A673 (cell line): Measurements from ENCODE around the gene UCP1. TPM values are rescaled to one million over a fixed set of nuclear protein-coding genes. Genes with fewer than 3 reads are reported as not detected.

Source experiments
- Bru-seq: library from RNA; stranded (reverse); fragments of 400-500 nt; gene quantifications from one replicate; lab custom pipeline; 2021; lab: Mats Ljungman, UMichigan
- BruChase-seq, 2 experiments: library from RNA; stranded (reverse); fragments of 400-500 nt; gene quantifications; one replicate each; lab custom pipeline; 2021; lab: Mats Ljungman, UMichigan
- BruUV-seq: library from RNA; stranded (reverse); fragments of 400-500 nt; replicated peaks from 2 replicates; lab custom pipeline; 2021; lab: Mats Ljungman, UMichigan
- CTCF ChIA-PET: fragments of 300-600 bp; sonication (Branson Sonifier 250); formaldehyde crosslinking; loops from one replicate; lab custom pipeline; 2022; ENCODE audit warnings: antibody characterized with exemption; lab: Charles Lee
- POLR2A ChIA-PET: fragments of 300-600 bp; sonication (Branson Sonifier 250); formaldehyde crosslinking; loops from one replicate; lab custom pipeline; 2022; ENCODE audit warnings: antibody characterized with exemption; ENCODE audit not compliant: low non-redundant PET; lab: Charles Lee
- DNase-seq: peaks from one replicate; pipeline ENCODE4 v3.0.0-alpha.2; 2015; ENCODE audit warnings: low spot score
- H3K27ac ChIP-seq: fragments of 200-600 bp; sonication (generic); 2 replicates; pipeline ENCODE4 v1.5.1; 2016; ENCODE audit warnings: mixed run types, low read depth, mild to moderate bottlenecking, mixed read lengths, antibody characterized with exemption, low read length; ENCODE audit not compliant: poor library complexity, severe bottlenecking
- H3K27me3 ChIP-seq: fragments of 200-600 bp; sonication (generic); replicated peaks from 2 replicates; pipeline ENCODE4 v1.6.1; 2017; ENCODE audit warnings: mixed run types, low read depth, mild to moderate bottlenecking, mixed read lengths, antibody characterized with exemption, low read length; ENCODE audit not compliant: insufficient read depth, poor library complexity
- H3K36me3 ChIP-seq: fragments of 200-600 bp; sonication (generic); 2 replicates; pipeline ENCODE4 v1.6.1; 2016; ENCODE audit warnings: mixed run types, mild to moderate bottlenecking, mixed read lengths, antibody characterized with exemption, low read length; ENCODE audit not compliant: insufficient read depth, poor library complexity, severe bottlenecking
- H3K4me1 ChIP-seq: fragments of 200-600 bp; sonication (generic); 2 replicates; pipeline ENCODE4 v1.6.1; 2017; ENCODE audit warnings: mixed run types, mild to moderate bottlenecking, mixed read lengths, antibody characterized with exemption, low read length; ENCODE audit not compliant: insufficient read depth, poor library complexity, severe bottlenecking
- H3K4me3 ChIP-seq: fragments of 200-600 bp; sonication (generic); 2 replicates; pipeline ENCODE4 v1.5.1; 2016; ENCODE audit warnings: low read depth, mixed run types, mild to moderate bottlenecking, mixed read lengths, low read length; ENCODE audit not compliant: poor library complexity, severe bottlenecking
- H3K9me3 ChIP-seq: fragments of 200-600 bp; sonication (generic); 2 replicates; pipeline ENCODE4 v1.6.1; 2016; ENCODE audit warnings: mixed run types, low read depth, mild to moderate bottlenecking, mixed read lengths, antibody characterized with exemption, low read length; ENCODE audit not compliant: poor library complexity, severe bottlenecking
- CTCF ChIP-seq: fragments of 300-800, 200-600 bp; sonication (generic); conservative IDR thresholded peaks from 2 replicates; pipeline ENCODE4 v1.5.1; 2017; ENCODE audit warnings: low read depth, mild to moderate bottlenecking, antibody characterized with exemption, low read length, moderate library complexity, mixed read lengths
- EZH2 ChIP-seq: fragments of 200-600 bp; sonication (generic); IDR thresholded peaks from 2 replicates; pipeline ENCODE4 v1.6.1; 2017; ENCODE audit warnings: borderline replicate concordance, low read depth, mild to moderate bottlenecking, mixed read lengths, antibody characterized with exemption, low read length; ENCODE audit not compliant: poor library complexity, severe bottlenecking
- intact Hi-C: fragments of 100-400 bp; cut with micrococcal nuclease; formaldehyde crosslinking; loops from one replicate; pipeline ENCODE4 v1.10.0; 2022; ENCODE audit not compliant: unreplicated experiment
- long read RNA-seq: library from polyadenylated mRNA; stranded (forward); transcript quantifications from one replicate; pipeline ENCODE4 v2.0.0, GENCODE V29; 2022
- total RNA-seq: library from RNA; stranded (reverse); gene quantifications from 2 replicates; pipeline ENCODE4 v1.2.3, GENCODE V29; 2021

Gene UCP1
- total RNA-seq (0.22 TPM in 1 of 2 replicates, not detected in the other), Bru-seq, nascent RNA (percentile 14 among the genes with signal in this experiment), BruChase-seq, experiment 1, labeled RNA remaining after a 2-hour chase (percentile 12 among the genes with signal in this experiment), BruChase-seq, experiment 2, labeled RNA remaining after a 6-hour chase (percentile 17 among the genes with signal in this experiment)
- long read RNA-seq: 0 reads

- Histone ChIP-seq H3K9me3 (no peaks in the 10 kb centered on the region), H3K4me1 (no peaks in the 10 kb centered on the region), H3K27me3 (peaks cover 59% of the 10 kb centered on the region), H3K27ac (no peak within 1 kb of the TSS), H3K36me3 (no peaks in the 10 kb centered on the region), H3K4me3 (peak within 1 kb of the TSS; percentile 38)
- peak; percentile 31 for DNase-seq
- BruUV-seq: no TSS peak
- intact Hi-C loops: no loop called here
- ChIA-PET CTCF (no interaction called here), POLR2A (no interaction called here)
- TF ChIP-seq CTCF (no peak), EZH2 (peak; percentile 81)
Measured at GRCh38 chr4:140568507-140569306, at the start of gene UCP1. UCP1 (minus strand) TSS chr4:140568961; CDS start chr4:140568729, 232 bp downstream.

GRCh38 chr4:140617499-140618248 lies 48.9 kb upstream of the UCP1 start:
- POLR2A ChIA-PET: no interaction called here
- Histone ChIP-seq H3K4me1 (no peaks in the 10 kb centered on the region), H3K27me3 (no peaks in the 10 kb centered on the region), H3K4me3 (no peak overlapping the region), H3K36me3 (peaks cover 6% of the 10 kb centered on the region), H3K27ac (no peak overlapping the region), H3K9me3 (no peaks in the 10 kb centered on the region)
- CTCF ChIA-PET: no interaction called here
- intact Hi-C loops: loop anchor here (10.0 kb wide), 1 partner anchor 963 kb away; no protein-coding TSS in a partner anchor
- TF ChIP-seq CTCF (no peak), EZH2 (no peak)
- no peak for DNase-seq
- no TSS peak for BruUV-seq

GRCh38 chr4:140615451-140615850 lies 46.7 kb upstream of the UCP1 start:
- TF ChIP-seq CTCF (no peak), EZH2 (no peak)
- ChIA-PET CTCF (no interaction called here), POLR2A (no interaction called here)
- H3K4me1 ChIP-seq: no peaks in the 10 kb centered on the region
- DNase-seq: no peak
- no peaks in the 10 kb centered on the region for H3K27me3 ChIP-seq
- intact Hi-C loops: loop anchor here (10.0 kb wide), 1 partner anchor 961 kb away; no protein-coding TSS in a partner anchor
- no peaks in the 10 kb centered on the region for H3K9me3 ChIP-seq
- H3K36me3 ChIP-seq: peaks cover under 1% of the 10 kb centered on the region
- H3K4me3 ChIP-seq: no peak overlapping the region
- BruUV-seq: no TSS peak
- H3K27ac ChIP-seq: no peak overlapping the region
